Liver (tissue), 9 donors: Measurements from ENCODE around the gene NR6A1. TPM values are rescaled to one million over a fixed set of nuclear protein-coding genes. Genes with fewer than 3 reads are reported as not detected.

Source experiments
- DNase-seq: peaks from one replicate; pipeline ENCODE4 v3.0.0-alpha.2; 2017; ENCODE audit warnings: low spot score
- H3K27ac ChIP-seq, 2 donors: one replicate each; pipeline ENCODE4 v1.7.0; 2013; ENCODE audit warnings: inconsistent platforms in 2 of 2, low read length in 2 of 2, control low read depth in 1 of 2, low read depth in 1 of 2, mild to moderate bottlenecking in 1 of 2
- H3K27me3 ChIP-seq, 4 donors: one replicate each; pipeline versions ENCODE4 v1.6.1 to v1.7.0; 2013; ENCODE audit warnings: low read length in 3 of 4, inconsistent platforms in 1 of 4, mild to moderate bottlenecking in 1 of 4, moderate library complexity in 1 of 4; ENCODE audit not compliant: control insufficient read depth in 4 of 4, insufficient read depth in 4 of 4
- H3K36me3 ChIP-seq, 4 donors: one replicate each; pipeline versions ENCODE4 v1.6.1 to v1.7.0; 2013; ENCODE audit warnings: low read length in 3 of 4, mild to moderate bottlenecking in 3 of 4, low read depth in 1 of 4, moderate library complexity in 1 of 4; ENCODE audit not compliant: control insufficient read depth in 4 of 4, insufficient read depth in 3 of 4
- H3K4me1 ChIP-seq, 4 donors: one replicate each; pipeline versions ENCODE4 v1.6.1 to v1.7.0; 2013; ENCODE audit warnings: low read length in 3 of 4, mild to moderate bottlenecking in 3 of 4, moderate library complexity in 1 of 4; ENCODE audit not compliant: control insufficient read depth in 4 of 4, insufficient read depth in 4 of 4
- H3K4me3 ChIP-seq, 3 donors: one replicate each; pipeline versions ENCODE4 v1.6.1 to v1.7.0; 2013; ENCODE audit warnings: low read length in 3 of 3, control low read depth in 1 of 3, low read depth in 1 of 3, mild to moderate bottlenecking in 1 of 3
- H3K9ac ChIP-seq, 2 donors: one replicate each; pipeline ENCODE4 v1.7.0; 2013; ENCODE audit warnings: low read length in 2 of 2, mild to moderate bottlenecking in 2 of 2, moderate library complexity in 2 of 2, control low read depth in 1 of 2, low read depth in 1 of 2
- H3K9me3 ChIP-seq, 4 donors: one replicate each; pipeline versions ENCODE4 v1.6.1 to v1.7.0; 2013; ENCODE audit warnings: low read length in 3 of 4; ENCODE audit not compliant: control insufficient read depth in 4 of 4
- ATF3 ChIP-seq: IDR thresholded peaks from 2 replicates; pipeline ENCODE4 v1.6.1; 2016; ENCODE audit warnings: antibody characterized with exemption
- CTCF ChIP-seq: fragments of 150-350 bp; IDR thresholded peaks from 2 replicates; pipeline ENCODE4 v1.5.1; 2017; ENCODE audit warnings: improper control_type of control experiment, low read depth, low read length; ENCODE audit not compliant: missing input control
- EGR1 ChIP-seq, 2 donors: IDR thresholded peaks; 2 replicates each; pipeline ENCODE4 v1.6.1; 2016 to 2018; ENCODE audit warnings: antibody characterized with exemption in 2 of 2, low read depth in 2 of 2
- FOXA1 ChIP-seq: IDR thresholded peaks from 2 replicates; pipeline ENCODE4 v1.6.1; 2016; ENCODE audit warnings: antibody characterized with exemption
- FOXA2 ChIP-seq: IDR thresholded peaks from 2 replicates; pipeline ENCODE4 v1.6.1; 2016; ENCODE audit warnings: antibody characterized with exemption
- GABPA ChIP-seq, 2 donors: IDR thresholded peaks in 1 of 2; conservative IDR thresholded peaks in 1 of 2; 2 replicates each; pipeline ENCODE4 v1.6.1; 2016; ENCODE audit warnings: antibody characterized with exemption in 2 of 2, mild to moderate bottlenecking in 1 of 2, moderate library complexity in 1 of 2
- HNF4A ChIP-seq, 2 donors: conservative IDR thresholded peaks; 2 replicates each; pipeline ENCODE4 v1.6.1; 2016; ENCODE audit warnings: antibody characterized with exemption in 2 of 2, mild to moderate bottlenecking in 2 of 2
- HNF4G ChIP-seq: IDR thresholded peaks from 2 replicates; pipeline ENCODE4 v1.6.1; 2016; ENCODE audit warnings: antibody characterized with exemption
- JUND ChIP-seq, 2 donors: IDR thresholded peaks; 2 replicates each; pipeline ENCODE4 v1.6.1; 2016; ENCODE audit warnings: antibody characterized with exemption in 2 of 2
- MAX ChIP-seq: IDR thresholded peaks from 2 replicates; pipeline ENCODE4 v1.6.1; 2016; ENCODE audit warnings: antibody characterized with exemption
- NR2F2 ChIP-seq: IDR thresholded peaks from 2 replicates; pipeline ENCODE4 v1.6.1; 2016; ENCODE audit warnings: antibody characterized with exemption
- RAD21 ChIP-seq, 2 donors: IDR thresholded peaks; 2 replicates each; pipeline ENCODE4 v1.6.1; 2016; ENCODE audit warnings: antibody characterized with exemption in 2 of 2, mild to moderate bottlenecking in 2 of 2
- REST ChIP-seq: IDR thresholded peaks from 2 replicates; pipeline ENCODE4 v1.6.1; 2016; ENCODE audit warnings: antibody characterized with exemption, mild to moderate bottlenecking
- RXRA ChIP-seq, 2 donors: IDR thresholded peaks; 2 replicates each; pipeline ENCODE4 v1.6.1; 2017 to 2018; ENCODE audit warnings: antibody characterized with exemption in 2 of 2, mild to moderate bottlenecking in 1 of 2
- SP1 ChIP-seq: IDR thresholded peaks from 2 replicates; pipeline ENCODE4 v1.6.1; 2018; ENCODE audit warnings: antibody characterized with exemption, mild to moderate bottlenecking
- TAF1 ChIP-seq: conservative IDR thresholded peaks from 2 replicates; pipeline ENCODE4 v1.6.1; 2016; ENCODE audit warnings: antibody characterized with exemption, mild to moderate bottlenecking
- YY1 ChIP-seq: IDR thresholded peaks from 2 replicates; pipeline ENCODE4 v1.6.1; 2016; ENCODE audit warnings: antibody characterized with exemption, mild to moderate bottlenecking
- ZBTB33 ChIP-seq: IDR thresholded peaks from 2 replicates; pipeline ENCODE4 v1.6.1; 2016; ENCODE audit warnings: antibody characterized with exemption
- WGBS: extraction: QIAGEN DNeasy Blood & Tissue Kit; methylation state at CpG from one replicate; pipeline ENCODE4 v1.1.7; 2013; 5-methylcytosine and 5-hydroxymethylcytosine counted together
- polyA plus RNA-seq, 2 donors: library from polyadenylated mRNA; stranded (reverse) in 1 of 2; unstranded in 1 of 2; fragments of 200-250 nt in 1 of 2; fragments of >200 nt in 1 of 2; fragmentation: Nextera tagmentation in 1 of 2; extraction: Ambion mirVana in 1 of 2; gene quantifications; one replicate each; pipeline versions ENCODE4 v1.2.1 to v1.2.3, GENCODE V29; 2013 to 2015
- total RNA-seq, 2 donors: library from RNA; depleted of rRNA; stranded (reverse); fragments of >200 nt; gene quantifications; one replicate each; pipeline ENCODE4 v1.2.3, GENCODE V29; 2014
- donor health status: healthy.
- donor health status: healthy.
- donor health status: healthy.
- donor health status: healthy.
- donor health status: healthy.

The NR6A1 gene
- total and polyA plus RNA-seq, 4 donors = 0.72 to 6.1 (median 2.1) TPM

- H3K36me3 ChIP-seq = no peaks in the 10 kb centered on the region
- H3K4me1 ChIP-seq = peaks cover 0 to 2% (median 0%) of the 10 kb centered on the region in 4 donors
- no peak overlapping the region for H3K27ac ChIP-seq
- no peaks in the 10 kb centered on the region for H3K27me3 ChIP-seq
- H3K9me3 ChIP-seq = no peaks in the 10 kb centered on the region
- no peak overlapping the region for H3K9ac ChIP-seq
- TF ChIP-seq GABPA (IDR thresholded peaks at IDR 0.05 in 1 of 2, conservative IDR thresholded peaks at IDR 0.05 in 1 of 2) (no peak), CTCF (no peak), ZBTB33 (no peak), TAF1 (no peak), RAD21 (IDR thresholded peaks at IDR 0.05) (no peak), SP1 (no peak), JUND (IDR thresholded peaks at IDR 0.05) (no peak), FOXA2 (no peak), YY1 (no peak), RXRA (IDR thresholded peaks at IDR 0.05) (no peak), MAX (no peak), ATF3 (no peak), NR2F2 (no peak), HNF4G (no peak), HNF4A (conservative IDR thresholded peaks at IDR 0.05) (no peak), REST (no peak), EGR1 (IDR thresholded peaks at IDR 0.05; ENCODE audit: low read depth in 2 of 2) (no peak), FOXA1 (no peak)
- no peak overlapping the region for H3K4me3 ChIP-seq
- WGBS = 30% methylated on average over 3 of the region's 3 CpGs
- DNase-seq = no peak
Measured at GRCh38 chr9:124694414-124695279, 76.5 kb downstream of the NR6A1 start.
